NCI-H446 (cell line): Measurements from ENCODE around the gene SMNDC1.

Experiments
- DNase-seq, 2 experiments: peaks; one replicate each; lab custom pipeline; 2025; lab: John Stamatoyannopoulos, UW

SMNDC1 gene

DNA sequence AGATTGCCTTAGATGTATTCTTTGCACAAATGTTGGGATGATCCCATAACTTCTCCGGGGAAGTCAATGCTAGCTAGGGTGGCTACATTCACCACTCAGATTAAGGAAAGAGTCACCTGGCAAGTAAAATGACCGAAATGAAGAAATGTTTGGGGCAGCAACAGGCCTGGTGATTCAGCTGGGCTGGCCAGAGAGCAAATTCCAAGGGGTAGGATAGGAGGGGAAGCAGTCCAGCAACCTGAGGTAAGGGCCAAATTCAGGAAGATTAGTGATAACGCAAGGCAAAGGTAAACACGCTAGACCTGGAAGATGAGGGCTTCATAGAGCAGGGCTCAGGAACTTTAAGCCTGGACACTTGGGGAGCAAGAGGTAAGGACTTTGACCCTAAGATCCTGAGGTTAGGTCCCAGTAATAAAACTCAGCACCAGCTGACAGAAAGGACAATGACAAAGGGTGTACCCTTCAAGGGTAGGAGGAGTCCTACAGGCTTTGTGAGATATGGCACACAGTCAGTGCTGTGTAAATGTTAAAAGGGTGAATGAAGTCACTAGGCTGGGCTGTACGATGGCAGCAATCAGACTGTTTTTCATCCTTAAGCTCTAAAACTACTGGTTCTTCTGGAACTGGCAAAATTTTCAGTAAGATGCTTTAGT is 22.7 kb upstream of the SMNDC1 start:
- no peak for DNase-seq

DNA sequence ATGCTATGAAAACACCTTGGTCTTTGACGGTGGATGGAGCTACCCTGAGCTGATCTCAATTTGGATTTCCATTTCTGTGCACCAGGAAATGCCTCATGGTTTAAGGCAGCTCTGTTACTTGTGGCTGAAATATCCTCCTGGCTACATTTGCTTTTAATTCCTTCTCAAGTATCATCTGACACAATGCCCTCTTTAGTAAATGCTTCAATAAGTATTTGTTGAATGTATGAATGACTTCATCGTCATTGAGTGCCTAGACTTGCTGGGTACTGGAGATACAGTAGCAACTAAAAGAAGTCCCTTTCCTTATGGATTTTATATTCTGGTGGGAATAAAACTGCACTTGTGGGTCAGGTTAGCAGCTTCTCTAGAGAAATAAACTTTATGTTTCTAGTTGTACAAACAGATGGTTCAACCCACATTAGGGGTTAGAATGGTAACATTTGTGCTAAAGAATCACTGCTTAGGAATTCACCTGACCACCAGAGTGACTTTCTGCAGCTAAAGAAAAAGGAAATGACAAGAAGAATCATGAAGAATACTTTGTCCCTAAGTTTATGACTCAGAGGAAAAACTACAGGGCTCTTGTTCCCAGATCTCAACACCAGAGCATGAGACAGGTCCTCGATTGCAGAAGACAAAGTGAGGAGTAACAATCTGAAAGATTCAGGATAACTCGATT is 21.8 kb upstream of the SMNDC1 start:
- DNase-seq: no peak

- DNase-seq: no peak
Measured at GRCh38 chr10:110324805-110325280, 20.1 kb upstream of the SMNDC1 start.

DNA sequence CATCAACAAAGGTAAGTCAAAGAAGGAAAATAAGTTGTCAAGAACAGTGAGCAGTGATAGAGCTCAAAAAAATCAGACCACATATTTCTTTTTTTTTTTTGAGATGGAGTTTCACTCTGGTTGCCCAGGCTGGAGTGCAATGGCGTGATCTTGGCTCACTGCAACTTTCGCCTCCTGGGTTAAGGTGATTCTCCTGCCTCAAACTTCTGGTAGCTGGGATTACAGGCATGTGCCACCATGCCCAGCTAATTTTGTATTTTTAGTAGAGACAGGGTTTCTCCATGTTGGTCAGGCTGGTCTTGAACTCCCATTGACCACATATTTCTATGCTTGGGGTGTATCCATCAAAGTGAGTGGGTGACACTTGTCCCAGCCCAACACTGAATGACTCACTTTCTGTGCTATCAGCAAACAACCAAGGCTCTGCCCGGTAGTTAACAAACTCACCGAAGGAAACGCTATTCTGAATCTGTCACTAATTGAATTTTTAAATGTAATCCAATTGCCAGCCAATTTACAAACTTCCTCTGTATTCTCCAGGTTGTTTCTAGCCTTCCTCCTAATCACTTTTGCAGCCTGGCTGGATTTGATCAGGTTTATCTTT is 19.6 kb upstream of the SMNDC1 start:
- no peak for DNase-seq

DNA sequence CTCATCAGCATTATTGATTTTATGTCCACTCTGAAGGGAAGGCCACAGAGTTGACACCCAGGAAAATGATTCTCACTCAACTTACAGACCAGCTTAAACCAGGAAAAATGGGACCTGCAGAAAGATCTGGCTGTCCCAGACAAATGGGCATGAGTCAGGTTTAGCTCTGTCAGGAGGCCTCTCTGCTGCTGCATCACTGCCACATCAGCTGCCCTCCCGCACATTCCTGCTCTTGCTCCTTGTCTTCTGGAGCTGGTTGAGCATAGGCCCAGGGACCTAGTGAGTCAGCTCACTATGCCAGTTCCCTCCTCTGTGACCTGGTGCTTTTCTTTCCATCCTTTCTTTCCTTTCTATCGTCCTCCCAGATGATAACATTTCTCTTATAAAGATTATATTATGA is 18.8 kb upstream of the SMNDC1 start:
- DNase-seq: no peak

GRCh38 chr10:110321869-110322620 is 17.3 kb upstream of the SMNDC1 start:
- no peak for DNase-seq

DNA sequence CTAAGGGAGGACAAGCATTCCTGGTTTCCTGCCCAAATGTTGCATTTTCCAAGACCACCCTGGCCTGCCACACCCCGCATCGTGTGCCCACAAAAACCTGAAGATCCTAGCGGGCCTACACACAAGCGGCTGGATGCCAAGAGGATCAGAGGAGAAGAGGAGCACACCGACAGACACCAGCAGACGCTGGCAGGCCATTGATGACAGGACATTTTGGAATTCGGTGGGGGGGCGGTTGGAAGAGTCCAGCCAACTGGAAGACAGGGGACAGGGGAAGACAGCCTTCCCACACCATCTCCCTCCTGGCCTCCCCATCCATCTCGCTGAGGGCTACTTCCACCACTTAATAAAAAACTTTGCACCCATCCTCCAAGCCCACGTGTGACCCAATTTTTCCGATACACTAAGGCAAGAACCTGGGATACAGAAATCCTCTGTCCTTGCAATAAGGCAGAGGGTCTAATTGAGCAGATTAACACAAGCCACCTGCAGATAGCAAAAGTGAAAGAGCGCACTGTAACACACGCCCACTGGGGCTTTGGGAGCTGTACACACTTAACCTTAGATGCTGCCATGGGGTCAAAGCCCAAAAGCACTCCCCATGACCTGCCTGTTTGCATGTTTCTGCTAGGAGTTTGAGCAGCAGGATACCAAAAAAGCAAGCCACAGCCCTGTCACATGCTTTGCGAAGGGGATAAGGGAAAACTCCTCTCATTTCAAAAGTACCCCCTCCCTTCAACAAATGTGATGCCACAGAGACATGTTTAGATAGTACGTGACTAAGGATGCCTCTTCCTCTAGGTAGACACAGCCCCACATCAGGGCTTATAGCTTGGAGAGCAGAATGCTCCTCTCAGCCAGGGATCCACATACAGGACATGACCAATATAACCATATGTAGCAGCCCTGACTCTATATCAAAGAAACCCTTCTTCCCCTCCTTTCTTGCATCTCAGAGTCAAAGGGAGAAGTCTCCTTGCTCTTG is 13.4 kb upstream of the SMNDC1 start:
- DNase-seq: no peak

GRCh38 chr10:110313674-110314073 is 9.0 kb upstream of the SMNDC1 start:
- DNase-seq: no peak

DNA sequence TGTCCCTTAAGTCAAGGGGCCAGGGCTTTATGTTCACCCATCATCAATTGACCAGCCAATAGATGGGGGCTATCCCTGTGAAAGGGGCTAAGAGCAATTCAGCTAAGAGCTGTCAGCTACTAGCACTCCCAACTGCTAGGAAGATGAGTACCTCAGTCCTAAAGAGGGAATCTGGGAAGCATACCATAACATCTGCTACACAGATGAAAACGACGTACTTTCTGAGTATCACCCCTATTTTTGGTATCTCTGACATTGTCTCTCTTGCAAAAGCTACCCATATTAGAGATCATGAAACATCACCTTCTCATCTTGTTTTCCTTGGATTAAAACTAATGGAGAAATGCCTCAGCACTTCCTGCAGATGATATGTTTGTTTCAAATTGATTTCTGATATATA is 7.5 kb upstream of the SMNDC1 start:
- DNase-seq: no peak

- peak; percentile 8 to 64 for DNase-seq
Measured at GRCh38 chr10:110311357-110311949, 6.7 kb upstream of the SMNDC1 start.

GRCh38 chr10:110310741-110311140 is 6.0 kb upstream of the SMNDC1 start:
- no peak for DNase-seq

DNA sequence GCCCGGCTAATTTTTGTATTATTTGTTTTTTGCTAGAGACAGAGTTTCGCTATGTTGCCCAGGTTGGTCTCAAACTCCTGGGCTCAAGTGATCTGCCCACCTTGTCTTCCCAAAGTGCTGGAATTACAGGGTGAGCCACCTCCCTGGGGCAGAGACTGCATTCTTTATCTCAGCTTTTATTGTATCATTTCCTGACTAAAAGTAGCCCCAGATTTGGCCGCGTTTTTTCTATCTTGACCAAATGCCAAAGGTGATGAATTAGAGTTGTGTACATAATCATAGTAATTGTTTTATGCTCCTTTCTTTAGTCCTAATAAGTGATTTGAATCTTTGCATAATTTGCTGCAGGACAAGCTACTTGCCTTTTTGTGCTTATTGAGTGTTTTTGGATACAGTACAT is 3.1 kb upstream of the SMNDC1 start:
- no peak for DNase-seq

- no peak for DNase-seq
Measured at GRCh38 chr10:110306452-110306768, 1.7 kb upstream of the SMNDC1 start.

DNA sequence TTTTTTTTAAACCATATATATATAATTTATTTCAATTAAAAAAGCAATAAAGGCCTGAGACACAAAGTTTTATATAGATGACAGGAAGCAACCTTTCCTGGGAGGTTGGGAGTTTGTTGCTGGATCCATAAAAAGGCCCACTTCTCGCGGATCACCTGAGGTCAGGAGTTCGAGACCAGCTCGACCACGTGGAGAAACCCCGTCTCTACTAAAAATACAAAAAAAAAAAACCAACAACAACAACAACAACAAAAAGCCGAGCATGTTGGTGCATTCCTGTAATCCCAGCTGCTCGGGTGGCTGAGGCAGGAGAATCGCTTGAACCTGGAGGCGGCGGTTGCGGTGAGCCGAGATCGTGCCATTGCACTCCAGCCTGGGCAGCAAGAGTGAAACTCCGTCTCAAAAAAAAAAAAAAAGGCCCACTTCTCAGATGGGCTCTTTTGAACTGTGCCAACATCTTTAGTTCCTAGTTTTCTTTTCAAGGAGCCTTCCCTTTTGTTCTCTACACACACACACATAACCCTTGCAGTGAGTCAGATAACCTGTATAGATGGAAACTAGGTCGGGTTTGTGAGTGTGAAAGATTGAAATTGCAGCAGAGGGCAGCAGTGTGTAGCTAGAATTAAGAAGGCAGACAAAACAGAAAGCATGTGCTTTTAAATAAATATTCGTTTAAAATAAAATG is 1.2 kb upstream of the SMNDC1 start:
- DNase-seq: peak; percentile 24 to 54

DNA sequence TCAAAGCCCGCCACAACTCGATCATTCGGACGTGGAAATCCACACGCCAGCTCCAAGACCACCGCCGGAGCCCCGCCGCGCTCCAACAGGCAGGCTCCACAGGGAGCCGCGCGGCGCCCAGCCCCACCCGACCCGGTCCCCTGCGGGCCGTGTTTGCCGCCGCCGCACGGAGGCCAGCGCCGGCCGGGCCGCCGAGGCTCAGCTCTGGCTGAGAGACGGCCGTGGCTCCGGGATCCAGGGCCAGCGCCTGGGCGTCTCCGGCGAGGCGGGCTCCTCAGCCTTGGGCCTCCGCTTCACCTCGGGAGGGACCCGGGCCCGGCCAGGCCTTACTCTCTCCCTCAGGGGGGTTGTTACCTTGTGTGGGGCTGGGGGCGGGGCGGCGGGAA is 333 bp downstream of the SMNDC1 start:
- no peak for DNase-seq

DNA sequence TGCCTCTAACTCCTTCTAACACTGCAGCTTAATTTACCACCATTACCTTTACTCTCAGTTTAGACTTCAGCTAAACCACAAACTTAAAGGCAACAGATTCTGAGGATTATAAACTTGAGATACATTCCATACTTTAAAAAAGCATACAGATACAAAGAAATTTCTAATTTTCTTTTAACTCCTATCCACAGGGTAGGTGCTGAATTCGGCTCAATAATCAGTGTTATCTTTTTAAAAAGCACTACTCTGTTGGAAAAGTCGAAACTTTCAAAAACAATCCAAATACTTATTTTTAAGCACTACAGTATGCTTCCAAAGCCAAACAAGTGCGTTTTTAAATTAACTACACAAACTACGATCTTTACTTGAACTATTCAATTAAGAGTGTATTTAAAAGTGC is 1.0 kb downstream of the SMNDC1 start:
- DNase-seq: no peak

DNA sequence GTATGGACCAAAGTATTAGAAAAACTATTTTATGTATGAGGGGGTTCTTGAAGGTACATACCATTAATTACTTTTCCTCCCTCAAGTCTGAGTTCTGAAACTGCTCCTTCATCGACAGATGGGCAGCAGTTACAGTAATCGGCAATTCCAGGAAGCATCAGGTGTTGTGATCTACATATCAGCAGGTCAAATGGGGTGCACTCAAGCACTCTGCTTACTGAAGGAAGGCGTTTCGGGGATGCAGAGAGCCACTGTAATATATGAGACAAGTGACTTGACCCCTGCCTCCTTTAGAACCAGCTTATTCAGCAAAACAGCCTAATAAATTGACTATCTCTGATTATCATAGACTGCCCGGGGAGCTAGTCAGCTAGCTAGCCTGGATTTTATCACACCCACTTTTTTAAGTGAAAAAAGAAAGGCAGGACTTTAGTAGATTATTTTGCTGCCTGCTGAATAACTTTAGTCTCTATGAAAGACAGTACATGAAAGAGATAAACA is 4.2 kb downstream of the SMNDC1 start:
- no peak for DNase-seq

DNA sequence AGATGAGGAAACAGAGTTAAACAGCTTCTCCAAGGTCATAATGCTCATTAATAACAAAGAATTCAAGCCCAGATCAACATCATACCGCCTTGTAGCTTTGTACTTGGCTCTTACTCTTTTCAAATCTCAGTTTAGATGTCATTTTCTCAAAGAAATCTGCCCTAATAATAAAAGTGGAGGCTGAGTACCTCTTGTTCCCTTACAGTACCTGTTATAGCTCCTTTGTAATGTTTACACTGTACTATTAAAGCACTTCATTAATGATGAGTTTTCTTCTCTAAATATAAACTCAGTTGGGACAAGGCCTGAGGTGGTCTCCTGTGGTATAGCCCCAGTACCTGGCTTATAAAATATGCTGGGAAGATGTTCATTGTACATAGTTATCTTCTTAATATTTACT is 7.8 kb downstream of the SMNDC1 start:
- no peak for DNase-seq

DNA sequence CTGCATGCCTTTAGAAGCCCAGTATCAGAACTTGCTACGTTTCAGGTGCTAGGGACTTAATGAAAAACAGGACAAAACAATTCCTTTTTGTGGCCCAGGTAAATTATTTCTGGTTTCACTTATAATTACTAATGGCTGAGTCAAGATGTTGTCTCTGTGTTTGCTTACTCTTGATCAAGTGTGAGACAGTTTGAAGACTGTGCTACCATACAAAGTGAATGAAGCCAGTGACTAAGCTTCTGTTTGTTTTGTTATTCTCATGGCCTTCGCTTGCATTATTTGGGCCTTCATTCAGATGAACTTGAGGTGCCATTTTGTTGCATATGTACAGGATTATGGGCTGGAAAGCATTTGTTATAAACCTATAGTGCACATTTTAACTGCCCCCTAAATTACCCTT is 17.9 kb downstream of the SMNDC1 start:
- no peak for DNase-seq

DNA sequence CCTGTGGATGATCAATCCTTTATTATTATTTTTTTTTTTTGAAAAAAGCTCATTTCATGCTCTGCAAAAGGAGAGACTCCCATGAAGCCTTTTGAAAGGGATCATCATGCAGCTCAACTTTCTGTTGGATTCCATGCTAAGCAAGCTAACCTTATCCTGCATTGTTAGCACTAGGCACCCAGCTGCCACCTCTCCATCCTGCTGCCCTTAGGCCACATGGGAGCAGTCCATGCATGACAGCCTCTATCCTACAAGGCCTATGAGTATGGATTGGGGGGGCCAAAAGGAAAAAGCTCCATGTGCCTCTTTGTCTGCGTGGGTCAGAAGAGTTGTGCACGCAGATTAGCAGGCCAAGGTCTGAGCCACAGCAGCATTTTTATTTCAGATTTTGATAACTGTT is 19.2 kb downstream of the SMNDC1 start:
- no peak for DNase-seq

GRCh38 chr10:110284262-110284661 is 20.5 kb downstream of the SMNDC1 start:
- no peak for DNase-seq
